Activated CD8-positive, alpha-beta memory T cell treated with anti-CD3 and anti-CD28 coated beads for 48 hours (primary cell): ENCODE data around the gene NRG2.

Source experiments
- DNase-seq, 3 experiments: peaks; one replicate each; pipeline ENCODE4 v3.0.0-alpha.2; 2020; ENCODE audit warnings: low read depth in 2 of 3, low spot score in 2 of 3

The NRG2 gene

DNA sequence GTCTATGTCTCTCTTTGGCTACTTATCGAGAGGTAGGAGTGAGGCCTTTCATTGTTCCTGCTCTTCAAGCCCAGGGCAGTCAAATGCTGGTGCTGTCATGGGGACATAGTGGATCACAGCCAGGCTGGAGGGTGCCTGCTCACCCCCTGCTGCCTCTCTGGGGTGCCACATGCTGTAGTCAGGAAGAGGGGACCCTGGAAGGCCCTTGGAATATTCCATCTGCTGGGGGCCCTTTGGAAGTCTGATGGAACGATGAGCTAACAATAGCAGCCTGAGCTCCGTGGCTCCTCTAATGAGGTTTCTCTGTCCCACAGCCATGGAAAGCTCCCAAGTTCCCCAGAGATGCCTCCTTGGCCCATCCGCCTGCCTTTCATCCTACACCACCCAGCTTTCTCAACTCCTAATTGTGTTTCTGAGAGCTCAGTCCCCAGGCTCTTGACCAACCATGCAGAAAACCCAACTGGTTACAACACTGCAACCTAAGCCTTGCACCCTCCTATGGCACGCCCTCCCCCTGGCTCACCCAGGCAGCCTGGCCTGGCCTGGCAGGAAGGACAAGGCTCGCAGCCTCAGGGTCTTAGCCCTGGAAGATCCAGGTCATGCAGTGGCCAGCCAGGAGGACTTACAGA lies 91.7 kb downstream of the NRG2 start:
- DNase-seq: no peak

DNA sequence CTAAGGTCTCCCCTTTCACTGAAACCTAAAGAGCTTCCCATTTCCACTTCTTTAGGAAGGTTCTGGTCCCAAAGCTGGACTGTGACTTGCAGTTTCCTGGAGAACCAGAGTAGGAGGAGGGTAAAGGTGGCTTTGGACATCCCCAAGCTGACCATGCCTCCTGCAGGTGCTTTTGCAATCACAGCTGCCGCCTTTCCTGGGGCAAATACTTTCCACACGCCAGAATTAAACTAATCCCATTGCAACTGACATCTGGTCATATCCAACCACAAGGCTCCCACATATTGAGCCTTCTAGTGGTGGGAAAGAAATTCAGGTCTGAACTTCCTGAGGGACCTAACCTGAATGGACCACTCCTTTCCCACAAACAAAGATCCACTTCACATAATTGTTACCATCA lies 92.7 kb downstream of the NRG2 start:
- no peak for DNase-seq

DNA sequence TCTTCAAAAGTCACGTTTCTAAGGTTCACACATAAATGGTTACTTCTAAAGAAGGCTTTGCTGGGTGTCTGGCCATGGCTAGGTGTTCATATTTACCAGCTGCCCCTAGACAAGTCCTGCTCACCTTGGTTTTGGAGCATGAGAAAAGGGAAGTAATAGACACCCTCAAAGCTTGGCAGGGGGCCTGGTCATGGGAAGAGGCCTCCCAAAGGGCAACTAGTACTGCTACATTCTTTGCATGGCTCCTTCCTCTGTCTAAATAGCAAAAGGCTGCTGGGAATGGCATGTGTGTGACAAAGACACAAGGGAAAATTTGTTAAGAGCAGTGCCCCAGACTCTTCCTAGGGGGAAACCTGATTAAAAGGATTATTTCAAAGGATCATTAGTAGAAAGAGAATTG lies 93.4 kb downstream of the NRG2 start:
- no peak for DNase-seq

DNA sequence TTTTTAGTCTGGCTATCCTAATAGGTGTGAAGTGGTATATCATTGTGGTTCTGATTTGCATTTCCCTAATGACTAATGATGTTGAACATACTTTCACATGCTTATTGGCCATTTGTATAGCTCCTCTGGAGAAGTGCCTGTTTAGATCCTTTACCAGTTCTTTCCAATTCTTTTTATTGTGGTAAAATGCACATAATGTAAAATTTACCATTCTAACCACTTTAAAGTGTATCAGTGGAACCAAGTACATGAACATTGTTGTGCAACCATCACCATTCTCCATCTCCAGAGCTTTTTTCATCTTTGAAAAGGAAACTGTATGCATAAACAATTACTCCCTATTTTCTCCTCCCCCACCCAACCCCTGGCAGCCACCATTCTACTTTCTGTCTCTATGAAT lies 95.4 kb downstream of the NRG2 start:
- no peak for DNase-seq

DNA sequence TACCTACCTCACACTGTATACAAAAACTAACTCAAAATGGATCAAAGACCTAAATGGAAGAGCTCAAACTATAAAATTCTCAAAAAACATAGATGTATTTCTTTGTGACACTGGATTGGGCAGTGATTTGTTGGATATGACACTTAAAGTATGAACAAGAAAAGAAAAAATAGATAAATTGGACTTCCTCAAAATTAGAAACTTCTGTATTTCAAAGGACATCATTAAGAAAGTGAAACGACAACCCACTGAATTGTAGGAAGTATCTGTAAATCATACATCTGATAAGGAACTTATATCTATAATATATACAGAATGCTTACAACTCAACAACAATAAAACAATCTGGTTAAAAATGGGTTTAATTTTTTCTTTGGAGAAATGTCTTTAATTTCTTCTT lies 96.7 kb downstream of the NRG2 start:
- DNase-seq: no peak

DNA sequence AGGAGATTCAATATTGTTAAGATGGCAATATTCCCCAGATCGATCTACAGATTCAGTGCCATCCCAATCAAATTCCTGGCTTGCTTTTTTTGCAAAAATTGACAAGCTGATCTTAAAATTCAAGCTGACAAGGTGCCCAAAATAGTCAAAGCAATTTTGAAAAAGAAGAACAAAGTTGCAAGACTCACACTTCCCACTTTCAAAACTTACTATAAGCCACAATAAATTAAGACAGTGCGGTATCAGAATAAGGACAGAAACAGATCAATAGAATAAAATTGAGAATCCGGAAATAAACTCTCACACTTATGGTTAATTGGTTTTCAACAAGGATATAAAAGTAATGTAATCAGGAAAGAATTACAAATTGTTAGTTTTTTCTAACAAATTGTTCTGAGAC lies 97.1 kb downstream of the NRG2 start:
- DNase-seq: no peak

DNA sequence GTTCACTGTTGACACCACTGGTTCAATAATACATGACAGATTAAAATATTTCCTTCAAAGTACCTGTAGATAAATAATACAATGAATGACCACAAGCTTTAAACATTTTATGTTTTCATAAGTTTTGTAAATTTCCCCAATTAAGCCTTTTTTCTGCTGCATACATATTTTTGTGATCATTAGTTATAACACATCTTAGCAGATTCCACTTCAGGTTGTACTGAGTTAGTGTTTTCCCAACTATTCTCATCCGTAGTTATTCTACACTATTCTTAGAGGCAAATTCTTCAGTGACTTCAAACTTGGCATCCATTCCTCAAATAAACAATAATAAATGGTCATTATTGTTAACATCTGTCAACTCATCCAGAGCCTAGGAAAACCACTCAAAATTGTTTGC lies 100.9 kb downstream of the NRG2 start:
- no peak for DNase-seq

DNA sequence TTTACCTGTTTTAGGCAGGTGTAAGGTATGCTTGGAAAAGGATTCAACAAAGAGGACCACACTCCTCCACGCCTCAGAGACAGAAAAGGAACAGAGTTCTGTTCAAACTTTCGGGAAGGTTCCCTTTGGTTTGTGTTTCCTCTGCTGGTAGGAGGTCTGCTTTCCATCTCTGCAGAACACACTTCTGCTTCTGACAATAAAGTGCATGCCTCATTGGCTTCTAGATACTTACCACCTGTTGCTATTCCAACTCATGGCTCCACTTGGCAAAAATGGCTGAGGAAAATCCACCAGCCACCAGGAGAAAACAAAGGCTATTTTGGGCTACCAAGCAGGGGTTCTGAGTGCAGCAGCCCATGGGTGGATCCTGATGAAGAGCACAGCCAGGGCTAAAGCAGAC lies 112.7 kb downstream of the NRG2 start:
- no peak for DNase-seq

DNA sequence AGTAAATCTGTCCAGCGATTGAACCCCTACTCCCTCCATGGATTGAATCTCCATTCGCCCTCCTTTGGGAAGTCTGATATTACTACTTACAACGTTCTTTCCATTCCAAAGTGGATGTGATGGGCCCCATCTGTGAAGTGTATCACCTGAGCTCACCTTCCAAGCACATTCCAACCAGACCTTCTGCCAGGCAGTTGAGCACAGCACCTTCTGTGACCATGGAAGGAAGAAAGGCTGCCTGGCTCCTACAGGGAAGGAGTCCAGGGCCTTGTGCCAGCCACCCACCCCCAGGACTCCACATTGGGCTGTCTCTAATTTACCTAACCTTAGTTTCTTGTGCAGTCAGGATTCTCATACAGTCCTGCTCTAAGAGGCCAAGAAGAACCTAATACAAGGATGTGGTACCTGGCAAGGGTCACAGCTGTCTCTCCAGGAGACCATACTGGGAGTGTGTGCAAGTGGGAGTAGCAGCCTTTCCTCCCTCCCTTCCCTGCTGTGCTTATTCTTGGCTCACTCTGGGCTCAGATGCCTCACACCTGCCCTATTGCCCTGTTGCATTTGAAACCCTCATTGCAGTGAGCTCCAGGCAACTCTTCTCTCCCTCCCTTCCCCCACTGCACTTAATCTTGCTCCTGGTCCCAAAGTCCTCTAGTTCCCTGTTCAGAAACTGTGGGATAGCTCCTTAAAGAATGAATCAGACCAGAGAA lies 116.1 kb downstream of the NRG2 start:
- DNase-seq: no peak

DNA sequence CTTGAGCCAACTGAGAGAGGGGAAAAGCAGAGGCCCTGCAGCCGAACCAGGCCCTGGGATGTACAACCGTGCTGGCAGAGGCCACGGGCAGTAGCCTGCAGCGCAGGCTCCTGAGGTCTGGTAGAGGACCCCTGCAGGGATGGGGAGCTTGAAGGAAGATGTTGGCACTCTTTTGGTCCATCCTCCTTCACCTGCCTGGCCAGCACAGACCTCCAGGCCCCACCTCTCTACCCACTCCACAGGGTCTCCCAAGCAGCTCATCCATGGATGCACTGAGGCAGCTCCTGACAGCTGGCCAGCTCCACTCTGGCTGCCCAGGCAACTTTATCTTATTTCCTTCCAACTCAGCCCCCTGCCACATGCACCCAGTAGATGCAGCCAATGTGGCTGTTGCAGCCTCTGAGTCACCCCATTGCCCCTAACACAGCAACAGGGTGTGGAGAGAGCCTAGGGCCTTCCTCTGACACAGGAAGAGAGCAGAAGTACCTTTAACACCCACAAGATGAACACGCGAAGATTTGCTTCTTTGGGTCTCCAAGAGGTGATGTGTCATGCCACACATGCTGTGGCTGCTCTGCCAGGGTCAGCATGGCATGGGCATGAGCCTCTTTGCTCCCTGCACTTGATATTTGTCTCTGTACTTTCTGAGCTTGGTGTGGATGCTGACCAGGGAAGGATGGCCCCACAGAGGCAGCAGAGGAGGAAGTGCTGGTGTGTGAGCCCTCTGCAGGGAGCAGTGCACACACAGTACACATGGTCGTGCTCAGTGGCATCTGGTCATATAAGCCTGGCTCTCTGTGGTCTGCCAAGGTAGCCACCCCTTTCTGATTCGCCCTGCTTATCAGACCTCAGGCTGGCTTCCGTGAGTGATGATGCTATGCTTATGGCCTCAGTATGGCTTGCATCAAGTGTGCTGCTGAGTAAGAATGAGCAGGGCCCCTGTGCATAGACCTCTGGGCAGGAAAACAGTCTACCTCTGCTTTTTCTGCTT lies 117.2 kb downstream of the NRG2 start:
- DNase-seq: no peak

DNA sequence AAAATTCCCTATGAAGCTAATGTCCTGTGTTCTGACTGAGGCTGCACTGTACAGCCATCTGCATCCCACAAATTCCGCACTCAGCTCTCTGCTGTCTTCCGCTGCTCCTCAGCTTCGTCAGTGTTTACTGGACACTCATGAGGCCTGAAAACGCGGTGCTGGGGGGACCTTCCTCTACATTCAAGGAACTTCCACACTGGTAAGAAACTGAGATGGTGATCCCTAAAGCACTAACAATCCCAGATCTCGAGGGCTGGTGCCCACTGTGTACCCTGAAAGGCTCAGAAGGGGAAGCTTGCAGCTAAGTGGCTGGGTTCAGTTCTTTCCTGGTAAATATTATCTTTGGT lies 117.9 kb downstream of the NRG2 start:
- no peak for DNase-seq

DNA sequence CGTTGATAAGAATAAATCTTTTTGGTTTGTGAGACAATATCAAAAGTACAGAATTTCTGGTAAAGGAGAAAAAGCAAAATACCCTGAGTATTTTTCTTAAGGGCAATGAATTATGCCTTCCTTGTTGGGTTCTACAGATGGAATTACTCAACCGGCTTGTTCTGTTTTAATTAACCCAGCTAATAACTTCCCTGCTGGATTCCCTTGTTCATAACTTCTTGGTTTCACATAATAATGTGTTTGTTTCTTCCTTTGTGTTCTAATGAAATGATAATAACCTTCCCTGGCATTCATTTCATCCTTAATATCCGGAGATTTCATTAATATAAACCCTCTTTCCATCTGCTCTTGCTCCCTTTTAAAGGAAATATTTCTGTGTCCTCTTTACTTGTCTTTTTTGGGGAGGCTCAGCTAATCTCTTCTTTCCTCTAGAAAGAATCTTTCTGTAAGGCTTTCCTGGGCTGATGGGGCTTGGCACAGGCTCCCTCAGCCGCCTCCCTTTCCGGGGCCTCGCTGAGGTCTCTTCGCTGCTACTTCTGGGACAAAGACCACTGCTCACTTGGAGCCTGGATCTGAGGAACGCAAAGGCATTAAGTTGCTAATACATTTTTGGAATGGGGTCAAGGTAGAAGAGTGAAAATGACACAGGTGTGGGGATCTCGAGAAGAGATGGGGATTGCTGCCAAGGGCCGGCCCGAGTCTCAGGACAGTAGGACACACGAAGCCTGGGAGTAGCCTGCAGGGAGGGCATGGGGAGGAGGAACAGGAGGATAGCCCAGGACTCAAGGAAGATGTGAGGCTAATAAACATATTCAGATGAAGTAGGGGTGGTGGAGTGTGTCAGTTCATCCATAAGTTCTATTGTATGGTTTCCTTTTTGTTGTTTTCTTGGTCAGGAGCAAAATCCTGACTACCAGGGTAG lies 118.5 kb downstream of the NRG2 start:
- DNase-seq: no peak

DNA sequence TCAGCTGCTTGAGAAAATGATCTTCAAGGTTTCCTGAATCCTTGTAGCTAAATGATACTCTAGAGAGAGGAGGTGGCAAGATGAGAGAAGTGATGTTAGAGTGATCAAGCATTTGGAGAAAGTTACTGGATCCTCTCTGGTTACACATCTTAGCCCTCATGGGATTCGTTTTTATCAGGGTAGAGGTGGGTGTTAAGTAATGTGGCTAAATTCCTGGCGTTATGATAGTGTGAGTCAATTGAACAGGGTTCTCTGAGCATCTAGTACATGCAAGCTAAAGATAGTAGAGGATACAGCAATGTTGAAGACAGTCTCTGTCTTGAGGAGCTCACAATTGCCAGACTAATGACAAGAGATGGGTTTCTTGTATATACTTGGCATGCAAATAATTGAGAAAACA lies 123.8 kb downstream of the NRG2 start:
- no peak for DNase-seq

DNA sequence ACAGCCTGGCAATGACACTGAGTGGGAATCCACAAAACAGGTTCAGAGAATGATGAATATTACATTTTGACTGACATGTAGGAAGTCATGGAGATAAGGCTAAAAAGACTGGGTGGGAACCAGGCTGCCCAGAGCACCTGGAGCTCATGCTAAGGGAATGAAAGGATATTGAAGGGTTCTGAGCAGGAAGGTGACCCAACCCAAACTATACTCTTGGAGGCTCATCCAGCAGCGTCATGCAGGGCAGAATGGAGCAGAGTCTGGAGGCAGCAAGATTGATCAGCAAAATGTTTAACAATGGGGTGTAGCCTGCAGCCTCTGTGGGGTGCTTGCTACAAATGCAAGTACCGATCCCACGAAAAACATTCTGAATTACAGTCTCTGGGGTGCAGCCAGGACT lies 127.3 kb downstream of the NRG2 start:
- no peak for DNase-seq

DNA sequence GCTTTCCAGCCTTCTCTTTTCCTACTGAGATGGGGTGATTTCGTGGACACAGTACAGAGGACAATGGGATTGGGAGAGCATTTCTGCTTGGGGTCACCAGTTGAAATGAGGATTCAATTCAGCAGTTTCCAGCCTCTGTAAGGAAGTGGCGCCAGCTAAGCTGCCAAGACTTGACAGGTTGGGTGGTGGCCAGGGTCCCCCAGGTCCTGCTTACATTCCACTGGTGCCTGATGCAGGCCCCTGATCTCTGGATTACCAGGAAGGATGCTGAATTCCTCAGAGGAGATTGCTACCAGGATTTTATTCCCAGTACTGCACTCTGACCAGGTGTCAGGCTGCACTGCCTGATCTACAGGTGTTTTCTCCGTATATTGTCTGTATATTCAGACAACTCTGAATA lies 127.8 kb downstream of the NRG2 start:
- DNase-seq: no peak

DNA sequence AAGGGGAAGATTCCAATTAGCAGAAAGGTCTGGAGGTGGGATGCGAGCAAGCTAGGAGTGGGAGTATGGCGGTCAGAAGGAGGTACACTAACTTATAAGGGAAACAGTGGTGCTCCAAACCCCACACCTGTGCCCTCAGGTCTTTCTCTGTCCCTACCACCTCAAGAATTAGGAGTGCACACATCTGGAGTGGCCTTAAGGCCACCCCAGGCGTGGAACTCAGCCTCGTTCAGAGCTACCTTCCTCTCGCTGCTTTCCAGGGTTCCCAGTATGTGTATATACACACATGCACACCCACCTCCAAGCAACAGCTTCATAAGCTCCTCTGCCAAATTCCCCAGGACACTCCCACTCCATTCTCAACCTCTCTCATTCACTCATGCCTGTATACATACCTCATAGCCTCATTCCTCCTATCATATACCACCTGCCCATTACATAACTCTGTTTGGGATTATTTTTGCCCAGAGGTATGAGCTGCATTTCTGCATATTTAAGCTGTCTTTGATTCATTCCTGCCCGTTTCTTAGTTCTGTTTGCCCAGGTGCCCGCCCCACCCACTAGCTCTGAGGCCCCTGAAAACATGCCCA lies 128.8 kb downstream of the NRG2 start:
- no peak for DNase-seq

DNA sequence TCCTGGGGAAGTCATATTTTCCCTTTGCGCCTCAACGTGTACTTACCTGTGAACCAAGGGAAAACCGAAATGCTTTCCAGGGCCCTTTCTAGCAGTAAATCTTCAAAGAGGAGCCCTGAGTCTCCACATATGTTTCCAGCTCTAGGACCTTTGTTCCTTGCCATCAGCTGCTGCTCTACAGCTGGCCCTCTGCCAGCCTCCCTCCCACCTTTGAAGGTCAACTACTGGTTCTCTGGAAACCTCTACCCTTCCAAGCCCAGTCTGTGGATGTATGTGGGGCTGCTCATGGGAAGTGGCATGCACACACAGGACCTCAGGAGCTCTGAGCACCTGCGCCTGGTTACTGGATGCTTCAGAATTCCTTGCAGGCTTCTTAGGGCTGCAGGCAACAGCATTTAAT lies 130.3 kb downstream of the NRG2 start:
- DNase-seq: no peak

DNA sequence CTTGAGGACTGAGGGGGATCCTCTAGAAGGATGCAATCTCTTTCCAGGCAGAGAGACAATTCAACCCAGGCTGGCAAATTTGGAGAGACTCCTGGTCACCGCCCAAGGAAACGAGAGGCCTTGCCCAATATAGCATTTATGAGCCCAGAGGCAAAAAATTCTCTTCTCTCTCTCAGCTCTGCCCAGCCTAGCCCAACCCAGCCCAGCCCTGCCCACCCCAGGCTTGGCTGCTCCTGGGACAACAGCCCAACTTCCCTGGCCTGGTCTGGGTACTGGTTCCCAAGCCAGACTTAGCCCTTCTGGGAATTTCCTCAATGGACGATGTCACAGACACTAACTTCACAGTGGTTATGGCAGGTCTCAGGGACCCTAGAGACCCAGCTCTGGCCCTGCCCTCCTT lies 130.9 kb downstream of the NRG2 start:
- DNase-seq: no peak

DNA sequence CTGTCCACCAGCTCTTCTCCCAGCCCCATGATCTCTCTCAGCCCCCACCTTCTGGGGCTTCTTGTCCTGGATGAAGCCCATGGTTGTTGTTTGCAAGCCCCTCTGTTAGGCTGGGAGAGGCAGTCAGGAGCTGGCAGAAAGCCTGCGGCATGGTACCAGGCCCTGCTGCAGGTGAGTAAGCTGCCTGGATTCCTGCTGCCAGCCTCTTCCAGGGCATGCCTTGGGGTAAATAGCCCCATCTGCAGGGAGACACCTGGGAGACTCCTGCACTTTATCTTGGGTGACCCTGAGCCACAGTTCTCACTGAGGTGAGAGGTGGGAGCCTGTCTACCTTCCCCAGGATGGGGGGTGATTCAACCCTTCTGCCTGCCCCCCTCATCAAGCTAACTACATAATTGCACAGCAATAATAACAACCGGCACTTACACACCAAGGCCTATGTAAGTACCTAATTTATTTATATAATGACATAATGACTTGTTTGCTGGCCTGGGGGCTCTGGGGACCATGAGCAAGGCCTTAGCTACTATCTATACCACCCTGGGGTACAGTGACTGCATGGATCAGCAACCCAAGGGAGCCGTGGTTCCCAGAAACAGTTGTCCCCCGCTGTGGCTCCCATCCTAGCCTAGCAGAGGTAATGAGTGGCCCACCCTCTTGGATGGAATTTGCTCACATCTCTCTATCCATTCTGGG lies 131.5 kb downstream of the NRG2 start:
- DNase-seq: no peak

DNA sequence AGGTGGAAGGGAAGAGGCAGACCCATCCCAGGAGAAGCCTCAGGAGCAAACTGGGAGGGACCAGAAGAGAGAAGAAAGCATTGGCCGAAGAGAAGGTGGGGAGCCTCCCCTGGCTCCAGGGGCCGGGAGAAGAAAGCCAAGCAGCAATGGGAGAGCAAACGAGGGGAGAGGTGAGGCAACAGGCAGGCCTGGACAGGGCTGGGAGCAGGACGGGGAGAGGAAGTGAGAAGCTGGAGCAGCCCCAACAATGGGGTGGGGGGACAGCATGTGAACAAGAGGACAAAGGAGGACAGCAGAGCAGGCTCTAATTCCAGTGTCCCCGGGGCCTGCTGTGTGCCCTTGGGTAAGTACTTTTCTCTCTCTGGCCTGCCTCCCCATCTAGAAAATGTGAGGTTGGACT lies 132.2 kb downstream of the NRG2 start:
- DNase-seq: no peak
